ENCODE data around the gene REEP6.
A peak's percentile ranks its signal among the peaks of the same experiment; 100 is the strongest.

The REEP6 gene

DNA sequence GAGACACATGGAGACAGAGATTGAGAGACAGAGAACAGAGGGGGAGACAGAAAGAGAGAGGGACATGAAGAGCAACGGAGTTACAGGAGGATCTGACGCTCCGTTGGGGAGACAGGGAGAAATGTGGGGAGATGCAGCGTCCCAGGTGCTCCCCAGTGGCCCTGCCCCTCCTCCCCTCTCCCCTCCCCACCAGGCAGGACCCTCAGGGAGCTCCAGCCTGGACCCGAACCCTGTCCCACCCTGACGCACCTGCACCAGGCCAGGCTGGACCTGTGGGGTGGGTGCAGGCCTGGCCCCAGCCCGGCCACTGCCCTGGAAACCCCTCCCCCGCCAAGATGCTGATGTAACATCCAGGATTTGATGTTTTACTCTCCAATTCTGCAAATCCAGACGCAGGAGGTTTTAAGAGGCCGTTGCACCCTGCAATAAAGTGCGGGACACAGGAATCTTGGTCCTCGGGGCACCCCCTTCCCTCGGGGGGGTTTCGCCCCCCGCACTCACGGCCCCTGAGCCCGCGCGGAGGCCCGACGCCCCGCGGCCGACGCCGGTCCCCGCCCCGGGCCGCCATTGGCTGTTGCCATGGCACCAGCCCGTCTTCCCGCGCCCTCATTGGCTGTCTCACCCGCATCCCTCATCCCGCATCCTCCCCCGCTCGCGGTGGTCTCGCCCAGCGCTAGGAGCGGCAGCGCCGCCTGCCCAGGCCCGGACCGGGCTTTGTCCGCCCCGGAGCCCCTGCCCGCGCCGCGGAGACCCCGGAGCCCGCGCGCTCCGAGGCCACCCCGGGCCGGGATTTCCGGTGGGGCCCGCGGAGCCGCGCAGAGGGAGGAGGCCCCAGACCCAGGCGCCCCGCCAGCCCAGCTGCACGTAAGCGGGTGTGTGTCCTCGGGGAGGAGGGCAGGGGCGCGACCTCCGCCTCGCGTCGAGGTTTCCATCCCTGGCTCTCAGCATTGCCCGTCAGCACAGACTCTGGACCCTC is 41.2 kb upstream of the REEP6 start, which contains the start of gene APC2:
Gene APC2, plus strand, starts transcription at position 655 of the 976 bp plus-strand sequence. CDS start 2,881 bp downstream, outside the sequence.
- Histone ChIP-seq H3K9ac (ENCODE audit: low read length) (no peak within 1 kb of the TSS), H2BK15ac (ENCODE audit: low read depth, poor library complexity, severe bottlenecking) (no peak within 1 kb of the TSS), H2AK5ac (ENCODE audit: low read length, severe bottlenecking) (no peak within 1 kb of the TSS), H3K14ac (ENCODE audit: low read length in 2 of 2) (no peak within 1 kb of the TSS), H4K8ac (ENCODE audit: low read length) (no peak within 1 kb of the TSS), H3K27me3 (ENCODE audit: control insufficient read depth in 1 of 2, insufficient read depth in 1 of 2, low read length in 2 of 2) (peaks cover 62 to 80% of the 10 kb centered on the region in 2 experiments), H3K79me1 (replicated peaks; ENCODE audit: low read length, poor library complexity, severe bottlenecking) (no peaks in the 10 kb centered on the region), H3K4me1 (ENCODE audit: control insufficient read depth, insufficient read depth, low read depth, low read length) (peaks cover 27% of the 10 kb centered on the region), H3K4me3 (ENCODE audit: insufficient read depth in 1 of 2, low read depth in 1 of 2, low read length in 2 of 2) (no peak within 1 kb of the TSS), H3K36me3 (ENCODE audit: control insufficient read depth in 1 of 2, insufficient read depth in 2 of 2, low read depth in 1 of 2, low read length in 2 of 2) (no peaks in the 10 kb centered on the region), H3K9me3 (ENCODE audit: control insufficient read depth, low read length) (no peaks in the 10 kb centered on the region), H3K27ac (ENCODE audit: low read length, poor library complexity, severe bottlenecking) (no peak within 1 kb of the TSS), H2BK12ac (ENCODE audit: low read length in 2 of 2) (no peak within 1 kb of the TSS), H3K23ac (ENCODE audit: low read length in 2 of 2) (no peak within 1 kb of the TSS), H4K91ac (ENCODE audit: low read length) (no peak within 1 kb of the TSS), H2AFZ (ENCODE audit: low read depth, low read length) (no peak within 1 kb of the TSS), H2BK120ac (ENCODE audit: low read depth, low read length) (no peak within 1 kb of the TSS), H3K18ac (ENCODE audit: low read depth in 1 of 2, low read length in 2 of 2) (no peak within 1 kb of the TSS), H2BK5ac (ENCODE audit: low read depth, low read length, poor library complexity, severe bottlenecking) (no peak within 1 kb of the TSS), H3K4ac (ENCODE audit: low read depth in 1 of 2, low read length in 2 of 2) (no peak within 1 kb of the TSS), H3K4me2 (ENCODE audit: low read length, poor library complexity, severe bottlenecking) (no peak within 1 kb of the TSS)
- WGBS: 12% methylated on average over 51 of the region's 74 CpGs
- peak; percentile 44 for DNase-seq

DNA sequence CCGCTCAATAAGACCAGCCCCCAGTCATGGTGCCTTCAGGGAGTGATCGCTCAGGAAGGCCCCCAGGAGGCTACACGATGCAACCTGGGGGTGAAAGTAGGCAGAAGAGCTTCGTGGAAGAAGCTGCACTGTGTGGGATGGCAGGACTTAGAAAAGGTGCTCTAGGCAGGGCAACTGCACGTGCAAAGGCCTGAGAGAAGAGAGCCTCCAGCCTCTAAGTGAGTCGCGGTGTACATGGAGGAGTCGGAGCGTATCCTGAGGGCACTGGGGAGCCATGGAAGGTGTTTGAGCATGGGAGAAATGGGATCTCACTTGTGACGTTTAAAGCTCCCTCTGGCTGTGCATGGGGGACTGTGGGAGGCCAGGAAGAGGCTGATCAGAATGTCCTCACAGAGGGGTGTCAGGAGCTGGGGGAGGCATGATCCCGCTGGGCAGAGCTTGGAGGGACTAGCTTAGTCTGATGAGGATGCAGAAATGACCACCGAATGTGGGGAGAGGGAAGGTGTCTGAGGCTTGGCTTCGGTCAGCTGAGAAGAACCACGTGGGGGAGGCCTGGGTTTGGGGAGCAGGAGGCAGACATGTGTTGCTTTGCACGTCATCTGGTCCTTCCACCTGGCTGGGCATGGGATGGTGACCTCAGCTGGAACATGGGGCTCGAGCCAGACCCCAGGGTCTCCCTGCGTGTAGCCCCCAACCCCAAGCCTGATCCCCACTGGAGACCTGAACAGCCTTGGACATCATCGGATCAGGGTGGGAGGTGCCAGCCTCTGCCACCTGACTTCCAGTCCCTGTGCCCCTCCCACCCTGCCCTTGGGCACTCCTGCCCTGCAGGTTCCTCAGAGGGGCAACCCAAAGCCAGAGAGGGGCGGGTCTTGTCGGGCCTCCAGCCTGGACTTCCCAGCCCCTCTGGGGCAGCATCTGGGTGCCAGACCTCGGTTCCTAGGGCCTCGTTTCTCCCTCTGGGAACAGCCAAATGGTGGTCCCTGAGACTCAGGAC is 39.9 kb upstream of the REEP6 start:
- Histone ChIP-seq H3K4me2 (ENCODE audit: low read length, poor library complexity, severe bottlenecking) (no peak overlapping the region), H3K9me3 (ENCODE audit: control insufficient read depth, low read length) (no peaks in the 10 kb centered on the region), H3K36me3 (ENCODE audit: control insufficient read depth in 1 of 2, insufficient read depth in 2 of 2, low read depth in 1 of 2, low read length in 2 of 2) (no peaks in the 10 kb centered on the region), H2BK5ac (ENCODE audit: low read depth, low read length, poor library complexity, severe bottlenecking) (no peak overlapping the region), H4K91ac (ENCODE audit: low read length) (no peak overlapping the region), H3K27me3 (ENCODE audit: control insufficient read depth in 1 of 2, insufficient read depth in 1 of 2, low read length in 2 of 2) (peaks cover 68 to 92% of the 10 kb centered on the region in 2 experiments), H3K18ac (ENCODE audit: low read depth in 1 of 2, low read length in 2 of 2) (no peak overlapping the region), H2BK120ac (ENCODE audit: low read depth, low read length) (no peak overlapping the region), H3K4me3 (ENCODE audit: insufficient read depth in 1 of 2, low read depth in 1 of 2, low read length in 2 of 2) (no peak overlapping the region), H3K23ac (ENCODE audit: low read length in 2 of 2) (no peak overlapping the region), H3K27ac (ENCODE audit: low read length, poor library complexity, severe bottlenecking) (no peak overlapping the region), H3K14ac (ENCODE audit: low read length in 2 of 2) (no peak overlapping the region), H3K4ac (ENCODE audit: low read depth in 1 of 2, low read length in 2 of 2) (no peak overlapping the region), H2AFZ (ENCODE audit: low read depth, low read length) (no peak overlapping the region), H3K79me1 (replicated peaks; ENCODE audit: low read length, poor library complexity, severe bottlenecking) (no peaks in the 10 kb centered on the region), H2AK5ac (ENCODE audit: low read length, severe bottlenecking) (no peak overlapping the region), H3K4me1 (ENCODE audit: control insufficient read depth, insufficient read depth, low read depth, low read length) (peaks cover 22% of the 10 kb centered on the region), H2BK15ac (ENCODE audit: low read depth, poor library complexity, severe bottlenecking) (no peak overlapping the region), H3K9ac (ENCODE audit: low read length) (no peak overlapping the region), H2BK12ac (ENCODE audit: low read length in 2 of 2) (no peak overlapping the region), H4K8ac (ENCODE audit: low read length) (no peak overlapping the region)
- 71% methylated on average over 22 of the region's 22 CpGs for WGBS
- DNase-seq: no peak

DNA sequence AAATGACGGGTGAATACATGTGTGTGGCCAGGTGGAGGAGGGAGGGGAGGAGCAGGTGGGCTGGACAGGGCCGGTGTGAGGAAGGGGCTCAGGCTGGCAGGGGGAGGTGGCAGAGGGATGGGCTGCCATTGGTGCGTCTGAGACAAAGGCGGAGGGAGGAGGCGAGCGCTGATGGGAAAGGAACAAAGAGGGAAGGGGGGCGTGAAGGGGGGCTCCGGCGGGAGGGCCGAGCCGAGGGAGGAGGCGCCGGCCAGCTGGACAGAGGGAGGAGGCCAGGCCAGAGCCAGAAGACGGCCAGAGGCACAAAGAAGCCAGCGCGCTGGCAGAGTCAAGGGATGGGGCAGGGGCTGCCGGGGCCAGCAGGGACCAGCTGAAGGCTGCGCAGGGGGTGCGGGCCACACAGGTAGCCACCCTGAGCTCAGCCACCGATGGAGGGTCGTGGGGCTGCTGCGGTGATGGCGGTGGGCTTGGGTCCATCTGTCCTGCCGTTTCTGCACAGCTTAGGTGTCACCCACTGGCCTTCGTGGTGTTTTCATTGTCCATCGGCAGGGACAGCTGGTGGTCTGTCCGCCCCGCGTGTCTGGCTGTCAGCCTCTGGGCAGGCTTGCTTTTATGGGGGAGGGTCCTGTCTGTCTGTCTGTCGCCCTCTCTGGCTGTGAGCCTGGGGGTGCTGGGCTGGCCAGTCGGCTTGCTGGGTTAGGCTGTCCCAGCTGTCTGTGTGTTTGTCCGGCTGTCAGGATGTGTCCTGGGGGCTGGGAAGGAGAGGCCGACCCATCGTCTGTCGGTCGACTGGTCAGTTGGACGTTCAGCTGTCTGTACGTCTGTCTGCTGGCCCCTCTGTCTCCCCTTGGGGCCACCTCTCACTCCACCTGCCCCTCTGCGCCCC is 38.8 kb upstream of the REEP6 start:
- Histone ChIP-seq H2BK120ac (ENCODE audit: low read depth, low read length) (no peak overlapping the region), H4K8ac (ENCODE audit: low read length) (no peak overlapping the region), H3K18ac (ENCODE audit: low read depth in 1 of 2, low read length in 2 of 2) (no peak overlapping the region), H2AK5ac (ENCODE audit: low read length, severe bottlenecking) (no peak overlapping the region), H3K14ac (ENCODE audit: low read length in 2 of 2) (no peak overlapping the region), H3K79me1 (replicated peaks; ENCODE audit: low read length, poor library complexity, severe bottlenecking) (no peaks in the 10 kb centered on the region), H2BK5ac (ENCODE audit: low read depth, low read length, poor library complexity, severe bottlenecking) (no peak overlapping the region), H3K27ac (ENCODE audit: low read length, poor library complexity, severe bottlenecking) (no peak overlapping the region), H2BK15ac (ENCODE audit: low read depth, poor library complexity, severe bottlenecking) (no peak overlapping the region), H3K27me3 (ENCODE audit: control insufficient read depth in 1 of 2, insufficient read depth in 1 of 2, low read length in 2 of 2) (peaks cover 68 to 92% of the 10 kb centered on the region in 2 experiments), H3K9ac (ENCODE audit: low read length) (no peak overlapping the region), H2AFZ (ENCODE audit: low read depth, low read length) (no peak overlapping the region), H3K36me3 (ENCODE audit: control insufficient read depth in 1 of 2, insufficient read depth in 2 of 2, low read depth in 1 of 2, low read length in 2 of 2) (peaks cover 0 to 4% of the 10 kb centered on the region in 2 experiments), H4K91ac (ENCODE audit: low read length) (no peak overlapping the region), H2BK12ac (ENCODE audit: low read length in 2 of 2) (no peak overlapping the region), H3K9me3 (ENCODE audit: control insufficient read depth, low read length) (no peaks in the 10 kb centered on the region), H3K4me3 (ENCODE audit: insufficient read depth in 1 of 2, low read depth in 1 of 2, low read length in 2 of 2) (no peak overlapping the region), H3K23ac (ENCODE audit: low read length in 2 of 2) (no peak overlapping the region), H3K4ac (ENCODE audit: low read depth in 1 of 2, low read length in 2 of 2) (no peak overlapping the region), H3K4me1 (ENCODE audit: control insufficient read depth, insufficient read depth, low read depth, low read length) (peaks cover 16% of the 10 kb centered on the region), H3K4me2 (ENCODE audit: low read length, poor library complexity, severe bottlenecking) (no peak overlapping the region)
- 59% methylated on average over 38 of the region's 39 CpGs for WGBS
- no peak for DNase-seq
